ENCODE data around the gene C11orf21. TPM values are rescaled to one million over a fixed set of nuclear protein-coding genes. Genes with fewer than 3 reads are reported as not detected.
A peak's percentile ranks its signal among the peaks of the same experiment; 100 is the strongest.

C11orf21 gene
- polyA plus RNA-seq, 3 donors = 10.8 to 135 (median 13.1) TPM

DNA sequence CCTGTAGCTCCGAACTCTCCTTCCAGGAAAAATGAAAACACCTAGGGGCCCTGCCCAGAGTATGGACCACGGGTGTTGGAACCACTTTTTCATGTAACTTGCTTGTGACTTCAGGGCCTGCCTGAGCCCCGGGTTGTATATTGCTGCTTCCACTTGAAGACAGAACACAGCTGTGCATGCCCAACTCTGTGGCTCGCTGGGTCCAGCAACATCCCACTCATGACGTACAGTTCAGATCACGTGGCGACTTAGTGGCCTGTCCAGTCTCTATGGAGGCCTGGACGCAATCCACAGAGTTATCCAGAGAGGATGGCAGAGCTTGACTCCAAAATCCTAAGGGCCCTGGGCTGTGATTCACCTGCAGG is 6.8 kb downstream of the C11orf21 start:
- peaks cover 0 to 2% of the 10 kb centered on the region in 2 donors for H3K27me3 ChIP-seq (ENCODE audit: control insufficient read depth in 2 of 2, insufficient read depth in 2 of 2, low read length in 2 of 2)
- intact Hi-C loops (cut with micrococcal nuclease) = loop anchor here in 1 of 2 donors (5.0 kb wide), 1 partner anchor 98 kb away; no protein-coding TSS in a partner anchor
- TF ChIP-seq, protein P1, sequence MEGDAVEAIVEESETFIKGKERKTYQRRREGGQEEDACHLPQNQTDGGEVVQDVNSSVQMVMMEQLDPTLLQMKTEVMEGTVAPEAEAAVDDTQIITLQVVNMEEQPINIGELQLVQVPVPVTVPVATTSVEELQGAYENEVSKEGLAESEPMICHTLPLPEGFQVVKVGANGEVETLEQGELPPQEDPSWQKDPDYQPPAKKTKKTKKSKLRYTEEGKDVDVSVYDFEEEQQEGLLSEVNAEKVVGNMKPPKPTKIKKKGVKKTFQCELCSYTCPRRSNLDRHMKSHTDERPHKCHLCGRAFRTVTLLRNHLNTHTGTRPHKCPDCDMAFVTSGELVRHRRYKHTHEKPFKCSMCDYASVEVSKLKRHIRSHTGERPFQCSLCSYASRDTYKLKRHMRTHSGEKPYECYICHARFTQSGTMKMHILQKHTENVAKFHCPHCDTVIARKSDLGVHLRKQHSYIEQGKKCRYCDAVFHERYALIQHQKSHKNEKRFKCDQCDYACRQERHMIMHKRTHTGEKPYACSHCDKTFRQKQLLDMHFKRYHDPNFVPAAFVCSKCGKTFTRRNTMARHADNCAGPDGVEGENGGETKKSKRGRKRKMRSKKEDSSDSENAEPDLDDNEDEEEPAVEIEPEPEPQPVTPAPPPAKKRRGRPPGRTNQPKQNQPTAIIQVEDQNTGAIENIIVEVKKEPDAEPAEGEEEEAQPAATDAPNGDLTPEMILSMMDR (IDR thresholded peaks at IDR 0.05) = no peak
- H3K4me1 ChIP-seq (ENCODE audit: control insufficient read depth in 1 of 2, insufficient read depth in 2 of 2, low read length in 2 of 2) = peaks cover 26 to 29% of the 10 kb centered on the region in 2 donors
- H2AFZ ChIP-seq (ENCODE audit: insufficient read depth, low read depth, low read length, poor library complexity, severe bottlenecking) = no peak overlapping the region
- WGBS (ENCODE audit: insufficient coverage) = 82% methylated on average over 8 of the region's 8 CpGs
- no peak overlapping the region for H3K4me3 ChIP-seq (replicated peaks in 1 of 3; ENCODE audit: low read depth in 2 of 3, low read length in 3 of 3)
- DNase-seq = no peak
- H3K36me3 Mint-ChIP-seq = peaks cover 15 to 30% of the 10 kb centered on the region in 2 donors
- peak overlapping the region in 1 of 2 donors; percentile 41 for H3K4me3 Mint-ChIP-seq
- peaks cover 29 to 34% of the 10 kb centered on the region in 2 donors for H3K36me3 ChIP-seq (replicated peaks in 1 of 2; ENCODE audit: control insufficient read depth in 1 of 2, insufficient read depth in 2 of 2, low read length in 2 of 2)
- H3K9me3 ChIP-seq (replicated peaks in 1 of 2; ENCODE audit: control insufficient read depth in 1 of 2, insufficient read depth in 1 of 2, low read length in 2 of 2) = no peaks in the 10 kb centered on the region
- peaks cover 43% of the 10 kb centered on the region for H3K4me1 Mint-ChIP-seq
- no peak overlapping the region for H3K27ac ChIP-seq (ENCODE audit: low read depth in 1 of 2, low read length in 2 of 2)
- no peak overlapping the region for H3K9ac ChIP-seq (ENCODE audit: insufficient read depth, low read length, poor library complexity, severe bottlenecking)
- peaks cover 56% of the 10 kb centered on the region for H4K20me1 ChIP-seq (ENCODE audit: insufficient read depth, low read length)
- H3K79me2 ChIP-seq (ENCODE audit: insufficient read depth, low read length) = peaks cover 14% of the 10 kb centered on the region
- H3K27me3 Mint-ChIP-seq (ENCODE audit: low read depth in 3 of 3) = peaks cover 13 to 17% (median 14%) of the 10 kb centered on the region in 3 donors
- no peak overlapping the region for H3K27ac Mint-ChIP-seq
- peaks cover 0 to 3% (median 0%) of the 10 kb centered on the region in 7 donors for H3K9me3 Mint-ChIP-seq
- H3K4me2 ChIP-seq (replicated peaks; ENCODE audit: extremely low read depth, low read length, poor library complexity, severe bottlenecking) = no peak overlapping the region

DNA sequence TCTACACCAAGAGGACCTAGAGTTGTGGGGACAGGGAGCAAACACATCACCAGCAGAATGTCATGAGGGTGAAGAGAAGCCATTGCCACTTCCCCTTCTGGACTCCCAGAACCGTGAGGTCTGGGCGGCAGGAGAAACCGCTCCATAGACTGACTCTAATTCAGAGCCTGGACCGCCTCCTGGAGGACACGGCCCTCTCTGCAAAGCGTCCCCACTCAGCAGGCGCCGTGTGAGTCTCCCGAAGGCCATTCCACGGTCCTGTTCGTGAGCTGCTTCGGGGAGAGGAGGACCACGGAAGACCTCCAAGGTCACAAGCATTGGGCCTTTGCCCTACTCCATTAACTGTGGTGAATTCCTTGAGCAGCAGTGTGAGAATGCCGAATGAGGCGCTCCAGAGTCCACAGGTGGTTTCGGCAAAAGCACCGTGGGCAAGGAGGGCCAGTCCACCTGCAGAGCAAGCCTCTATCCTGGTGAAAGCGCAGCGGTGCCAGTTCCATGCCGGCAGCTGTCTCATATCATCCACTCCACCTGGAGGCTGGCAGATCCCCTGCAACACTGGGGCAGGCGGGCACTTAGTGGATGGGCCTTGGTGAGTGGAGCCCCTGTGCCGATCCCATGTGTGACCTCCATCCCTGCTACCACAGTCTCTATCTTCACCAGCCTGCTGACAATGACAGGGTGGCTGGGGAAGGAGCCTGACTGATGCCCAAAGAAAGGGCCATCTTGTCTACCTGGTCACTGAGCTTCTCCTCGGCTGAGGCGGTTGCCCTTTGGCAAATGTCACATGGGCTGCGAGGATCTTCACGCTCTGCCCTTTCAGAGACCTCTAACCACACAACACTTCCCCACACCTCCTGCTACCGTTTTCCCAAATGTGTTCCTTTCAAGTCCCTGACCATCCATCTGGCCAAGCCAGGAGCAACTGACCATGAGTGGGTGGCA is 7.5 kb downstream of the C11orf21 start:
- Histone ChIP-seq H3K27ac (ENCODE audit: low read depth in 1 of 2, low read length in 2 of 2) (no peak overlapping the region), H2AFZ (ENCODE audit: insufficient read depth, low read depth, low read length, poor library complexity, severe bottlenecking) (no peak overlapping the region), H3K36me3 (replicated peaks in 1 of 2; ENCODE audit: control insufficient read depth in 1 of 2, insufficient read depth in 2 of 2, low read length in 2 of 2) (peaks cover 26 to 31% of the 10 kb centered on the region in 2 donors), H3K9me3 (replicated peaks in 1 of 2; ENCODE audit: control insufficient read depth in 1 of 2, insufficient read depth in 1 of 2, low read length in 2 of 2) (no peaks in the 10 kb centered on the region), H3K27me3 (ENCODE audit: control insufficient read depth in 2 of 2, insufficient read depth in 2 of 2, low read length in 2 of 2) (peaks cover 0 to 2% of the 10 kb centered on the region in 2 donors), H3K4me2 (replicated peaks; ENCODE audit: extremely low read depth, low read length, poor library complexity, severe bottlenecking) (no peak overlapping the region), H4K20me1 (ENCODE audit: insufficient read depth, low read length) (peaks cover 50% of the 10 kb centered on the region), H3K4me3 (replicated peaks in 1 of 3; ENCODE audit: low read depth in 2 of 3, low read length in 3 of 3) (no peak overlapping the region), H3K79me2 (ENCODE audit: insufficient read depth, low read length) (peaks cover 8% of the 10 kb centered on the region), H3K4me1 (ENCODE audit: control insufficient read depth in 1 of 2, insufficient read depth in 2 of 2, low read length in 2 of 2) (peaks cover 19 to 23% of the 10 kb centered on the region in 2 donors), H3K9ac (ENCODE audit: insufficient read depth, low read length, poor library complexity, severe bottlenecking) (no peak overlapping the region)
- TF ChIP-seq, protein P1 (IDR thresholded peaks at IDR 0.05) = peak; percentile 44
- peak overlapping the region in 1 of 2 donors; percentile 62 for H3K4me3 Mint-ChIP-seq
- intact Hi-C loops (cut with micrococcal nuclease) = no loop called here
- H3K36me3 Mint-ChIP-seq = peaks cover 12 to 25% of the 10 kb centered on the region in 2 donors
- peaks cover 0 to 5% (median 0%) of the 10 kb centered on the region in 7 donors for H3K9me3 Mint-ChIP-seq
- DNase-seq = peak; percentile 53 to 74 (median 63)
- peaks cover 17 to 21% (median 20%) of the 10 kb centered on the region in 3 donors for H3K27me3 Mint-ChIP-seq (ENCODE audit: low read depth in 3 of 3)
- peak overlapping the region in 1 of 7 donors; percentile 10 for H3K27ac Mint-ChIP-seq
- peaks cover 38% of the 10 kb centered on the region for H3K4me1 Mint-ChIP-seq
- WGBS (ENCODE audit: insufficient coverage) = 47% methylated on average over 16 of the region's 27 CpGs

All from CD14-positive monocyte (primary cell).